HCT116 (cell line): ENCODE results near the gene CPEB2. TPM values are rescaled to one million over a fixed set of nuclear protein-coding genes. Genes with fewer than 3 reads are reported as not detected.

ENCODE experiments used
- ATAC-seq: fragments of 200-7000 bp; cut with Tn5 transposase; 2 replicates; pipeline ENCODE4 v1.9.1; 2020; ENCODE audit warnings: mild to moderate bottlenecking, moderate library complexity
- BruUV-seq: library from RNA; stranded (reverse); fragments of 400-500 nt; replicated peaks from 2 replicates; lab custom pipeline; 2021; lab: Mats Ljungman, UMichigan
- CTCF ChIA-PET: fragments of 300-600 bp; sonication (Branson Sonifier 250); formaldehyde crosslinking; loops from one replicate; lab custom pipeline; 2021; ENCODE audit warnings: antibody characterized with exemption; lab: Charles Lee
- POLR2A ChIA-PET: fragments of 300-600, 350-600 bp; sonication (Branson Sonifier 250); formaldehyde crosslinking; loops from one replicate; lab custom pipeline; 2021; ENCODE audit warnings: antibody characterized with exemption; lab: Charles Lee
- RAD21 ChIA-PET, 2 experiments: fragments of 300-600 bp; sonication (Branson Sonifier 250); formaldehyde crosslinking; loops; one replicate each; lab custom pipeline; 2023; ENCODE audit warnings: low total read pairs in 2 of 2; ENCODE audit not compliant: uncharacterized antibody in 2 of 2, unreplicated experiment in 2 of 2, low non-redundant PET in 1 of 2; lab: Charles Lee
- DNase-seq: peaks from one replicate; pipeline ENCODE4 v3.0.0-alpha.2; 2010; ENCODE audit warnings: low read depth, low spot score
- H2AFZ ChIP-seq: fragments of 200-600 bp; shearing (Covaris generic), sonication (generic); 2 replicates; pipeline ENCODE4 v1.6.1; 2017; ENCODE audit warnings: low read depth, mixed run types, mixed read lengths, antibody characterized with exemption, low read length; ENCODE audit not compliant: poor library complexity, severe bottlenecking
- H3K27ac ChIP-seq: 2 replicates; pipeline ENCODE4 v1.5.1; 2012; ENCODE audit warnings: low read depth, low read length
- H3K27me3 ChIP-seq: fragments of 200-600 bp; sonication (generic); 2 replicates; pipeline ENCODE4 v1.6.1; 2016; ENCODE audit warnings: mixed run types, low read length, mixed read lengths; ENCODE audit not compliant: insufficient read depth
- H3K36me3 ChIP-seq, 2 experiments: fragments of 200-500 bp in 1 of 2; fragments of 200-600 bp in 1 of 2; sonication (Bioruptor generic) in 1 of 2; sonication (generic) in 1 of 2; 2 replicates each; pipeline versions ENCODE4 v1.5.1 to v1.6.1; 2014 to 2016; ENCODE audit warnings: low read length in 2 of 2, inconsistent platforms in 1 of 2, mixed read lengths in 1 of 2, mixed run types in 1 of 2; ENCODE audit not compliant: insufficient read depth in 2 of 2, control insufficient read depth in 1 of 2
- H3K4me1 ChIP-seq, 2 experiments: fragments of 200-600 bp in 1 of 2; sonication (generic) in 1 of 2; 2 replicates each; pipeline versions ENCODE4 v1.5.1 to v1.6.1; 2012 to 2017; ENCODE audit warnings: low read length in 2 of 2, inconsistent platforms in 1 of 2, mild to moderate bottlenecking in 1 of 2, mixed read lengths in 1 of 2, mixed run types in 1 of 2, moderate library complexity in 1 of 2; ENCODE audit not compliant: insufficient read depth in 2 of 2, control insufficient read depth in 1 of 2
- H3K4me2 ChIP-seq: fragments of 200-600 bp; sonication (generic); 2 replicates; pipeline ENCODE4 v1.6.1; 2017; ENCODE audit warnings: mixed run types, low read length, mixed read lengths
- H3K4me3 ChIP-seq, 2 experiments: fragments of 200-600 bp in 1 of 2; sonication (generic) in 1 of 2; replicated peaks in 1 of 2; 2 replicates each; pipeline ENCODE4 v1.5.1; 2011 to 2016; ENCODE audit warnings: low read length in 2 of 2, control low read depth in 1 of 2, low read depth in 1 of 2, mild to moderate bottlenecking in 1 of 2, mixed read lengths in 1 of 2, mixed run types in 1 of 2
- H3K79me2 ChIP-seq: fragments of 200-600 bp; sonication (generic); 2 replicates; pipeline ENCODE4 v1.6.1; 2017; ENCODE audit warnings: mild to moderate bottlenecking, mixed run types, low read length, moderate library complexity, mixed read lengths; ENCODE audit not compliant: insufficient read depth
- H3K9ac ChIP-seq: fragments of 200-600 bp; sonication (generic); 2 replicates; pipeline ENCODE4 v1.6.1; 2016; ENCODE audit warnings: low read length, mixed read lengths
- H3K9me2 ChIP-seq: fragments of 200-600 bp; sonication (generic), shearing (Covaris generic); 2 replicates; pipeline ENCODE4 v1.6.1; 2017; ENCODE audit warnings: mixed run types, mild to moderate bottlenecking, moderate library complexity; ENCODE audit not compliant: insufficient read depth
- H3K9me3 ChIP-seq, 2 experiments: fragments of 200-500 bp in 1 of 2; fragments of 200-600 bp in 1 of 2; sonication (Bioruptor generic) in 1 of 2; sonication (generic) in 1 of 2; 2 replicates each; pipeline ENCODE4 v1.6.1; 2014 to 2017; ENCODE audit warnings: low read length in 2 of 2, mixed read lengths in 2 of 2, inconsistent platforms in 1 of 2, low read depth in 1 of 2, mild to moderate bottlenecking in 1 of 2, mixed run types in 1 of 2, moderate library complexity in 1 of 2; ENCODE audit not compliant: control insufficient read depth in 1 of 2, insufficient read depth in 1 of 2
- H4K20me1 ChIP-seq: fragments of 200-600 bp; sonication (generic), shearing (Covaris generic); 2 replicates; pipeline ENCODE4 v1.6.1; 2017; ENCODE audit warnings: mixed run types, mild to moderate bottlenecking, moderate library complexity; ENCODE audit not compliant: insufficient read depth
- ATF3 ChIP-seq: IDR thresholded peaks from 2 replicates; pipeline ENCODE4 v1.6.1; 2012
- CBX3 ChIP-seq: IDR thresholded peaks from 2 replicates; pipeline ENCODE4 v1.6.1; 2012; ENCODE audit warnings: low read depth
- CEBPB ChIP-seq: IDR thresholded peaks from 2 replicates; pipeline ENCODE4 v1.6.1; 2012; ENCODE audit warnings: low read depth
- EGR1 ChIP-seq: IDR thresholded peaks from 2 replicates; pipeline ENCODE4 v1.6.1; 2012; ENCODE audit warnings: low read depth
- ELF1 ChIP-seq: IDR thresholded peaks from 2 replicates; pipeline ENCODE4 v1.6.1; 2012; ENCODE audit warnings: low read depth, borderline replicate concordance
- EZH2 ChIP-seq: fragments of 200-600 bp; sonication (generic); IDR thresholded peaks from 2 replicates; pipeline ENCODE4 v1.6.1; 2017; ENCODE audit warnings: antibody characterized with exemption, mixed run types
- EZH2phosphoT487 ChIP-seq: fragments of 200-600 bp; IDR thresholded peaks from 2 replicates; pipeline ENCODE4 v1.6.1; 2018; ENCODE audit warnings: antibody characterized with exemption, borderline replicate concordance
- FOSL1 ChIP-seq: IDR thresholded peaks from 2 replicates; pipeline ENCODE4 v1.6.1; 2012; ENCODE audit warnings: low read depth
- JUND ChIP-seq: IDR thresholded peaks from 2 replicates; pipeline ENCODE4 v1.6.1; 2012
- POLR2A ChIP-seq: IDR thresholded peaks from 2 replicates; pipeline ENCODE4 v1.7.0; 2011; ENCODE audit warnings: borderline replicate concordance; ENCODE audit not compliant: insufficient read depth, insufficient read length; ENCODE audit errors: extremely low read depth
- POLR2AphosphoS5 ChIP-seq: IDR thresholded peaks from 2 replicates; pipeline ENCODE4 v1.6.1; 2011; ENCODE audit warnings: mild to moderate bottlenecking, low read depth, low read length, moderate library complexity
- RAD21 ChIP-seq: IDR thresholded peaks from 2 replicates; pipeline ENCODE4 v1.6.1; 2012; ENCODE audit warnings: low read depth, mild to moderate bottlenecking
- SP1 ChIP-seq: IDR thresholded peaks from 2 replicates; pipeline ENCODE4 v1.6.1; 2012; ENCODE audit warnings: low read depth
- SRF ChIP-seq: IDR thresholded peaks from 2 replicates; pipeline ENCODE4 v1.6.1; 2012; ENCODE audit warnings: low read depth
- TCF7L2 ChIP-seq: IDR thresholded peaks from 2 replicates; pipeline ENCODE4 v1.7.0; 2011; ENCODE audit warnings: borderline replicate concordance, inconsistent platforms; ENCODE audit not compliant: insufficient read depth, insufficient read length; ENCODE audit errors: extremely low read depth
- ZFX ChIP-seq: fragments of 450-650 bp; IDR thresholded peaks from 2 replicates; pipeline ENCODE4 v1.6.1; 2017
- intact Hi-C: fragments of 100-400 bp; cut with micrococcal nuclease; formaldehyde crosslinking; loops from 2 replicates; pipeline ENCODE4 v1.10.0; 2022
- total RNA-seq: library from RNA; stranded (reverse); gene quantifications from one replicate; pipeline ENCODE4 v1.2.1, GENCODE V29; 2021; ENCODE audit not compliant: unreplicated experiment
- TF ChIP-seq, protein P1 (sequence below), 3 experiments: fragments of 200-600 bp in 1 of 3; sonication (generic) in 1 of 3; IDR thresholded peaks in 2 of 3; conservative IDR thresholded peaks in 1 of 3; 2 replicates each; pipeline ENCODE4 v1.5.1; 2012 to 2017; ENCODE audit warnings: low read depth in 2 of 3, low read length in 2 of 3, antibody characterized with exemption in 1 of 3, borderline replicate concordance in 1 of 3, control low read depth in 1 of 3, mild to moderate bottlenecking in 1 of 3, mixed read lengths in 1 of 3, mixed run types in 1 of 3, moderate library complexity in 1 of 3; ENCODE audit not compliant: insufficient read depth in 1 of 3

The CPEB2 gene
- total RNA-seq, 1 experiment from 2014 or later, result 1.3 TPM

DNA sequence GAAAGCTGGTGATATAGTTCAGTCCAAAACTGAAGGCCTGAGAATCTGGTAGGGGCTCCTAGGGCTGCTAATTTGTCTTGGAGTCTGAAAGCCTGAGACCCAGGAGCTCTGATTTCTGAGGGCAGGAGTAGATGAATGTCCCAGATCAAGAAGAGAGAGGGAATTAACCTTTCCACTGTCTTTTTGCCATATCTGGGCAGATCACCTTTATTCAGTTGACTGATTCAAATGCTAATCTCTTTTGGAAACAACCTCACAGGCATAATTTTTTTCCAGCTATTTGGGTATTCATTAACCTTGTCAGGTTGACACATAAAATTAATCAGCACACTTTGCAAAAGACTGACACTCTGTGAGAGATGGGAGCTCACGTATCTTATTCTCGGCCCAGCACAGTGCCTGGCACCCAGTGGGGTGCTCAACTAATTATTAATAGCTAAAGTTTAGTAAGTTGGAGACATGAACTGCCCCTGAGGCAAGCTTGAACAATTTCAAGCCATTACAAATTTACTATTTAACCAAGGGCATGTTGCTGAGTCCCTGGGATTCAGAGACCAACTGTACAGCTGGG, 114.3 kb downstream of the CPEB2 start:
- Histone ChIP-seq H3K9ac (no peak overlapping the region), H3K36me3 (no peaks in the 10 kb centered on the region), H3K4me3 (no peak overlapping the region), H3K4me1 (no peaks in the 10 kb centered on the region), H3K9me3 (no peaks in the 10 kb centered on the region), H3K9me2 (no peaks in the 10 kb centered on the region), H3K27me3 (no peaks in the 10 kb centered on the region; the same call in 1 of the 2 replicates), H4K20me1 (no peaks in the 10 kb centered on the region), H3K27ac (no peak overlapping the region), H3K4me2 (no peak overlapping the region), H2AFZ (no peak overlapping the region), H3K79me2 (no peaks in the 10 kb centered on the region)
- intact Hi-C loops, result no loop called here
- ChIA-PET RAD21 (no interaction called here), POLR2A (no interaction called here), CTCF (no interaction called here)
- ATAC-seq (no peak), DNase-seq (no peak)
- TF ChIP-seq RAD21, result no peak
- no peak for TF ChIP-seq POLR2A
- TF ChIP-seq SRF, result no peak
- TF ChIP-seq, protein P1, sequence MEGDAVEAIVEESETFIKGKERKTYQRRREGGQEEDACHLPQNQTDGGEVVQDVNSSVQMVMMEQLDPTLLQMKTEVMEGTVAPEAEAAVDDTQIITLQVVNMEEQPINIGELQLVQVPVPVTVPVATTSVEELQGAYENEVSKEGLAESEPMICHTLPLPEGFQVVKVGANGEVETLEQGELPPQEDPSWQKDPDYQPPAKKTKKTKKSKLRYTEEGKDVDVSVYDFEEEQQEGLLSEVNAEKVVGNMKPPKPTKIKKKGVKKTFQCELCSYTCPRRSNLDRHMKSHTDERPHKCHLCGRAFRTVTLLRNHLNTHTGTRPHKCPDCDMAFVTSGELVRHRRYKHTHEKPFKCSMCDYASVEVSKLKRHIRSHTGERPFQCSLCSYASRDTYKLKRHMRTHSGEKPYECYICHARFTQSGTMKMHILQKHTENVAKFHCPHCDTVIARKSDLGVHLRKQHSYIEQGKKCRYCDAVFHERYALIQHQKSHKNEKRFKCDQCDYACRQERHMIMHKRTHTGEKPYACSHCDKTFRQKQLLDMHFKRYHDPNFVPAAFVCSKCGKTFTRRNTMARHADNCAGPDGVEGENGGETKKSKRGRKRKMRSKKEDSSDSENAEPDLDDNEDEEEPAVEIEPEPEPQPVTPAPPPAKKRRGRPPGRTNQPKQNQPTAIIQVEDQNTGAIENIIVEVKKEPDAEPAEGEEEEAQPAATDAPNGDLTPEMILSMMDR (IDR thresholded peaks at IDR 0.05 in 2 of 3, conservative IDR thresholded peaks at IDR 0.05 in 1 of 3; ENCODE audit: borderline replicate concordance in 1 of 3, insufficient read depth in 1 of 3, low read depth in 2 of 3, low read length in 2 of 3), result no peak
- no peak for TF ChIP-seq FOSL1
- no TSS peak for BruUV-seq

DNA sequence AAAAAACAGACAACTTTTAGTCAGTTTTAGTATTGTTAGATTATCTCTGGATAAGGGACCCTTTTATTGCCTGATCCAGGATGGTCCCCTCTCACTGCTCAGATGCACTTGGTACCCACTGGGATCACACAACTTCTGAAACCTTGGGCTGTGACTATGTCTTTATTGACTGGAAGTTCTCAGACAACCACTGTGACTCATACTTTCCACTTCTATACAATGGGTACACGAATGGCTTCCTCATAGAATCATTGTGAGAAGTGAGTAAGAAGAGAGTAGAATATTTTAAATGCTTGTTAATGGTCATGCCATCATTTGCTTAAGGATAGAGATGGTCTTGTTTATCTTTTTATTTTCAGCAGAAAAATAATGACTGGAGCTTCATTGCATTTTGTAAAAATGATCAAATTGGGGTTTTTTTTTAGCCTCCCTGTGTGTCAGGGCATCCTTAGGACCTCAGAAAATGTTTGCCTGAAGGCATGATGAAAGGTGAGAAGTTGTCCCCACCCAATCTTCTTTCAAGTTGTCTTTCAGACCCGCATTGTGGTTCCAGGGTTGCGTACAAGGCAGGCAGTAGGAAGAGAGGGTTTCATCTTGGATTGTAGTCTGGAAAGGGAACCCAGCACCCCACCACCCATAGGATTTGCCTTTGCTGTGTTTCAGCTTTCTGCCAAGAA, 115.1 kb downstream of the CPEB2 start:
- POLR2A ChIA-PET, result no interaction called here
- Histone ChIP-seq H3K4me3 (no peak overlapping the region), H3K9me2 (no peaks in the 10 kb centered on the region), H3K27me3 (no peaks in the 10 kb centered on the region; the same call in 1 of the 2 replicates), H3K4me1 (no peaks in the 10 kb centered on the region), H2AFZ (no peak overlapping the region), H3K36me3 (no peaks in the 10 kb centered on the region), H3K9me3 (no peaks in the 10 kb centered on the region), H3K79me2 (no peaks in the 10 kb centered on the region), H4K20me1 (no peaks in the 10 kb centered on the region), H3K4me2 (no peak overlapping the region), H3K9ac (no peak overlapping the region), H3K27ac (no peak overlapping the region)
- intact Hi-C loops, result no loop called here
- RAD21 ChIA-PET, result no interaction called here
- DNase-seq (no peak), ATAC-seq (no peak)
- BruUV-seq, result no TSS peak
- CTCF ChIA-PET, result no interaction called here
- no peak for TF ChIP-seq EGR1
- no peak for TF ChIP-seq ZFX
- no peak for TF ChIP-seq POLR2AphosphoS5
- TF ChIP-seq, protein P1 (IDR thresholded peaks at IDR 0.05 in 2 of 3, conservative IDR thresholded peaks at IDR 0.05 in 1 of 3; ENCODE audit: borderline replicate concordance in 1 of 3, insufficient read depth in 1 of 3, low read depth in 2 of 3, low read length in 2 of 3), result no peak
- no peak for TF ChIP-seq EZH2phosphoT487
- no peak for TF ChIP-seq SP1
- no peak for TF ChIP-seq ELF1
- no peak for TF ChIP-seq ATF3
- no peak for TF ChIP-seq FOSL1
- TF ChIP-seq CEBPB, result no peak
- TF ChIP-seq RAD21, result no peak
- no peak for TF ChIP-seq TCF7L2
- TF ChIP-seq CBX3, result no peak
- no peak for TF ChIP-seq EZH2
- TF ChIP-seq JUND, result no peak
